HG03457 (cell line): Measurements from ENCODE around the gene ADGRL2.

Source experiments
- ATAC-seq: cut with Tn5 transposase; IDR thresholded peaks from one replicate; pipeline ENCODE4 v1.9.1; 2021; ENCODE audit warnings: moderate number of reproducible peaks; ENCODE audit not compliant: unreplicated experiment

The ADGRL2 gene

DNA sequence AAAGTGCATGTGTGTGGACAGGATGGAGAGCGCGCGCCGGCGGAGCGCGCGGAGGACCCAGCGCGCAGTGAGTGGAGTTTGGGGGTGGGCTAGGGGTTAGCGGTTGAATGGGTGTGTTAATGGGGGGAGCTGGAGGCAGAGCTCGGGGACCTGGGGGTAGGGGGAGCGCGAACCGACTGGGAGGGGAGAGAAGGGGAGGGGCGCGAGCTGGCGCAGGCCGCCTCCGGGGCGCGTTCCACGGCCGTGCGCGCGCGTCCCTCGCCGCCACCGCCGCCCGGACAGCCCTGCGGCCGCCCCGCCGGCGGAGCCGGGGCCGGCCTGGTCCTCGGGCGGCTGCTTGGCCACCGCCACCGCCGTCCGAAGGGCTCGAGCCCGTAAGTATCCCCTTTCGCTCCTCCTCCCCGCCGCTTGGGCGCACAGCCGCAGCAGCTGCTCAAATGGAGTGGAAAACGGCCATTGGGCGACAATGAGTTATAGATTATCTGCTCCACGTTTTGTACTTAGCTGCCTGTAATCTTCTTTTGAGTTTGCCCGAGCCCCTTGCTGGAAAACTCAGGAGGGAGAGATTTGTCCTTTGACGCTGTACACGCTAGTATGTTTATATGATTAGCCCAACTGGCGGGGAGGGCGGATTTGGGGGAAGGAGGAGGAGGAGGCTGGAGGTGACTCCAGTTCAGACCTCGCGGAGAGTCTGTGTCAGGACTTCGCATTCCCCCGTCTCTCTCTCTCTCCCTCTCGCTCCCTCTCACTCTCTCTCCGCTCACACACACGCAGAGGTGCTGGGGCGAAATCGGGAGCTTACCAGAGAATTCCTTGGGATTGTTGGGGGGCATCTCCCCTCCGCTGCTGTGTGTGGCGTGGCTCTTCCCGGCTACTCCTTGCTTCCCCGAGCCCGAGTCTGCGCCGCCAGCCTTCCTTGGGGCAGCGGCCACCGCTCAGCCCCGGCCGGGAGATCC, at the start of gene ADGRL2:
Gene ADGRL2, plus strand, starts transcription at position 240 of the 956 bp plus-strand sequence. CDS start 36,051 bp downstream, outside the sequence.
- ATAC-seq: no peak

- no peak for ATAC-seq
These were observed 47.9 kb upstream of the ADGRL2 start for GRCh38 chr1:81752840-81753239.

GRCh38 chr1:81754424-81754823, 46.3 kb upstream of the ADGRL2 start:
- ATAC-seq: no peak

GRCh38 chr1:81756872-81757271, 43.9 kb upstream of the ADGRL2 start:
- ATAC-seq: no peak

GRCh38 chr1:81757398-81758020, 43.2 kb upstream of the ADGRL2 start:
- no peak for ATAC-seq

DNA sequence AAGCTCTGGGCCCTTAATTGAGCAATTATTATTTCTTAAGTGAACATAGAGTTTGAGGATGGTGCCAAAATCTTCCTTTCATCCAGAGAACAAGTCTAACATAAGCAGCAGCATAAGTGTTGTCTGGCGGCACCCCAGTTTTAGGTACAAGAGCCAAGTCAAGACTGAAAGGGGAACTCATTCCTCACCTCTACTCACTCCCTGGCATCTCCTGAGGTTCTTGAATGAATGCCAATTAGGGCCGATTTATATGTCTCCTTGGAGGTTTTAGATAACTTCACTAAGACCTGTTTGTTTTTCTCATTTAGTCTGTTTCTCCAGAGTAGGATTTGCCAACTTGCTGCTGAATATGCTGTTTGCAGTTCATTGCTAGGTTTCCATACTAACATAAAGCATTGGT, 42.6 kb upstream of the ADGRL2 start:
- ATAC-seq: no peak

DNA sequence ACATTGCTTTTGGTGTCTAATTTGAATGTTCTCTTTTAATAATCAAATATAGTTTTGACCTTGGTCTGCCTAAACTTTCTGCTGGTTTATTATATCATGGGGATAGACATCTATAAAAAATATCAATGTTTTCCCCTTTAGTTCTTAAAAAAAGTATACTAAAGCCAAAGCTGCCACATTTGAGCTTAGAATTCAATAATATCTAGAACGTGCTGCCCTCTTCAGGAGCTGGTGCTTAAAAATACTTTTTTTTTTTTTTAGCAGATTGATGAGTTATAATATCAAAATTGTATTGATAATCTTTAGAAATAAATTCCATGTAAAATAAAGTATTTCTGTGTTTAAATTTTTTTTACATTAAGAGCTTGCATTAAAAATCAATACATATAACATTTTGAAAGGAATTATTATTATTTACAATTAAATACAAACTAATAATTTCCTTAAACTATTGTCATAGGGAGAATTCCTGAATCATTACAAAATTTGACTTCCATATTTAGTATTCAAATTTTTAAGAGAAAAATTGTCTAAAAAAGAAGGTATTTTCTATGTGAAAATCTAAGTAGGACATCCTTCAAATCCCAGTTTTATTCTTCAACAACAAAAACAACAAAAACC, 40.1 kb upstream of the ADGRL2 start:
- no peak for ATAC-seq

DNA sequence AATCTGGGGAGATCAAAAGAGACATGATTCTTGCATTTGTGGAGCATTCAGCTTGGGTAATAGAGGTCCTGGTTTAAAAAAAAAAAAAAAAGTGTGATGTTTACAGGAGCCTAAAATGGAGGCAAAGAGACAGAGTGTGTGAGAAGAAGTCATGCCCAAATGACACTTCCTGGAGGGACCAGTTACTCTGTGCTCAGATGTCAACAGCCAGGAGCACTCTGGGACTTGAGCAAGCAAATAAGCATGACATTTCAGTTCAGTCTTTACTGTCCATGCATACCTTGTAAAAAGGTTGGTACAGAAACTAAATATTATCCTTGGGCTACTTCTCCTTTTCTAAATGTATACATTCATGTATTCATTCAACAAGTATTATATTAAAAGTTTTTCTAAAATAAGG, 25.2 kb upstream of the ADGRL2 start:
- no peak for ATAC-seq

- no peak for ATAC-seq
These were observed 19.9 kb upstream of the ADGRL2 start for GRCh38 chr1:81780705-81781454.

GRCh38 chr1:81781749-81782148, 19.0 kb upstream of the ADGRL2 start:
- ATAC-seq: no peak

DNA sequence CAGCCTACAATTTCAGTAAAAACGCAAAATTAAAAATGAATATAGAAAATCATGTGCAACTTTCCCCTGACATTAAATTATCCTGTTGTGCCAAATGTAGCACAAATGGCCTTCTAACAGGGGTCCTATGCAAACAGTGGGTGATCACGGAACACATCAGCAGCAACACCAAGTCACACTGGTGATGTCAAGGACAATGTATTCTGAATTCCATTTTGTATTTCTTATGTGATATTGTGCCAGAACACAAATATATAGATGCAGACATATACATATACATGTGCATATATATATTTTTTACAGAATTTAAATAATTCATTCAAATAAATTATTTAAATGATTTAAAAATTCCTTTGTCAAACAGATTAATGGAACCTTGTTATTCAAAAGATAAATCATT, 8.6 kb upstream of the ADGRL2 start:
- no peak for ATAC-seq

GRCh38 chr1:81797701-81798100, 3.0 kb upstream of the ADGRL2 start:
- no peak for ATAC-seq

DNA sequence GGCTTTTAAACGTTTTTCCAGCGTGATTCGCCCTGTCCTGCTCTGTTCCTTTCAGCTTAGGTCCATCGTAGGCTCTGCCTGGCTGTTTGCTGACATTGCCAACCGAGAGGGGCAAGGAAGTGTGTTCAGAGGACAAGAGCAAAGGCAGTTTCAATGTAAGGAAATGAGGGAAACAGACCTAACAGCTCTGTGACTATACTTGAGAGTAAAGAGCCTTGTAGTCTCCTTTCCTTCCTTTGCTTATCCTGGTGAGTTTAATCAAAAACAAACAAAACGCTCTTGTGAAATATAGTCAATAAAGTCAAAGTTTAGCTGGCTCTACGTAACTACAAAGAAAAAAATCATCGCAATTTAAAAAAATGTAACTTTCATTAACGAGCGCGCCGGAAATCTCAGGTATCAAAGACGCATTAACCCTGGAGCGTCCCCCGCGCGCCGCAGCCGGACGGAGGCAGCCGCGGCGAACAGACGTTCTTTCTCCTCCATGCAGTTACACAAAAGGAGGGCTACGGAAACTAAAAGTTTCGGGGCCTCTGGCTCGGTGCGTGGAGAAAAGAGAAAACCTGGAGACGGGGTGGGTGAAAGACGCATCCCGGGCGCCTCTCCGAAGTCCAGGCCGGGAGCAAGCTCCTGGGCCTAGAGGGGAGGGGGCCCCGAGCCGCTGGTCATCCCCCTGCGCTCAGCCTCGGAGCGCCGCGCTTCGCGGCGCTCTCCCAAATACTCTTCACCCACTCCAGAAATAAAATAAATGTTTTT, 617 bp upstream of the ADGRL2 start:
- ATAC-seq: no peak

GRCh38 chr1:81801651-81802456, 1.1 kb downstream of the ADGRL2 start:
- ATAC-seq: no peak

DNA sequence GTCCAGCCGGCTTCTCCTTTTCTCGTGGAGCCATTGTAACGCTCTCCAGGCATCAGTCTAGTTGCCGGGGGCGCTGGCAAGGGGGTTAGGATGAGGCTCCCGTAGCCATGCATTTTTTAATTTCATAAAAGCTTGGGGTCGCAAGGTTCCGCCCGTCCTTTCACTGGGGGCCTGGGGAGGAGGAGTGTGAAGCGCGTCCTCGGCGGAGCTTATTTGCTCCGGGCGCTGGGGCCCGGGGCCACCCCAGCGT, 1.6 kb downstream of the ADGRL2 start:
- ATAC-seq: no peak

DNA sequence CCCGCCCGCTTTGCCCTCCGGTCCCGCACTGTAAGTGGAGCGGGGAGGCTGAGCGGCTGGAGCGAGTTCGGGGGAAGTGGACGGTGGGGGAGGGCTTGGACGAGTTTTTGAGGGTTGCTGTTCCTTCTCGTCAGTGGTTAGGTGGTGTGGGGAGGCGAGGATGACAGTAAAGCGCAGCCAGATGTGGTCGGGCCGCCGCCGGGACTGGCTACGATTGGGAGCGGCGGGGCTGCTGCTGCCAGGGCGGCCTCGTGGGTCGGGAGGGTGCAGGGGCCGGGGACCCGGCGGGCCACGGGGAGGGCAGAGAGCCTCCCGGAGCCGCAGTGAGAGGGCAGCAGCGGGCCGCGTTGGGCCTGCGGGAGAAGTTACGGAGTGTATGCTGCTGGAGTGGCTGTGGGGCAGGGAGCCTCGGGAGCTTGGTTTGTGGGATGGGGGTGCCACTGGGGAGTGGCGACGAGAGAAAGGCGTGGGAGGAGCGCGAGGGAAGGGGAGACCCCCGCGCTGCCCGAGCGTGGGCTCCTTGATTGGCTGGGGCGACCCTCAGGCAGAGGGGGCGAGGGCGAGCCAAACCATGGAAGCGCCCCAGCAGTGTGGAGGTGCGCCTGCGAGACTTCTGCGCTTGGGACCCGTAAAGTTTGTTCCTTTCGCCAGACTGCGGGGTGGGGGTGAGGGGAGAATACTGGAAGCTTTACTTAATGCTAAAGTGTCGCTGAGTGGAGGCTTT, 2.1 kb downstream of the ADGRL2 start:
- ATAC-seq: no peak

DNA sequence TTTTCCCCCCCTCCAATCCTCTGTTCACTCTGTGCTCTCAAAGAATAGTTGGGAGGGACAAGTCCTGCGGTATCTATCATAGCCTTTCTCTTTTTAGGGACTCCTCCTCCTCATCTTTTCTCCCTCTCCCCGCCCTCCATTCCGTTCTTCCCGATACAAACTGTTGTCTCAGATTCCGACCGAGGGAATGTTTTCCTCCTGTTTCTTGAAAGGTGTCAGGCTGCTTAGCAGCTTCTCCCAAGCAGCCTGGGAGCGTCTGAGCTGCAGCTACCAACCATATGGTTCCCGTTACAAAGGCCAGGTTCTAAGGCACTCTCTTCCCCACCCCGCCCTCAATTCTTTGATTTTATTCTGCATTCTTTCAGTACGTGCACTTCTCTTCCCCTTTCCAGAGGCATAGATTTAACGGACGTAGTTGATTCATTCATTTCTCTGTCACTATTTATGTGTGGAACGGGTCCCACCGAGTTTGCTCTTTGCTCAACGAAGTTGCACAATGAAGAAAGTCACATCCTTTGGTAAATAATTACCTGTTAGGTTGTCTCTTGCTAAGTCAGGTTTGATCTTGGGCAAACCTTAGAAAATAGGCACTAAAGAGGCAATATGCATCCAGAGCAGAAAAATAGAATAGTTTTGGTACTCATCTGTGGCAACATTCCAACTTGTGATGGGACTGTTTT, 2.8 kb downstream of the ADGRL2 start:
- no peak for ATAC-seq

DNA sequence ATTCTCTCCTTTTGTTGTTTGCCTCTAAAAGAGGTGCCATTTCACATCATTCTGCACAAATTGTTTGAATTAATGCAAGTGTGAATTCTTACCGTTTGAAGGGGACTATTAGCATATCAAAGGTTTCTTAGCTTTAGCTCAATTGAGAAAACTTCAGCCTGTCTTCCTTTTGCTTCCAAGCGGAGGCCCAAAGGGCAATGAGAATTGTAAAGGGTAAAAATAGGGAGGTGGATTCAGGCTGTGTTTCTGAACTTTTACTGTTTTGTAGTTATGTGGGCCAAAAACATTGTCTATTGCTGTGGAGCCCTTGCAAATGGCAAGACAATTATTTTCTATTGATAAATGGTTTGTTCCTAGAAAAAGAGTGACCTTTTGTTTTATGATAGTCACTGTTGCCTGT, 3.6 kb downstream of the ADGRL2 start:
- no peak for ATAC-seq
